ENCODE measurements around the gene SEMA4D.
A peak's percentile ranks its signal among the peaks of the same experiment; 100 is the strongest.

Gene SEMA4D

DNA sequence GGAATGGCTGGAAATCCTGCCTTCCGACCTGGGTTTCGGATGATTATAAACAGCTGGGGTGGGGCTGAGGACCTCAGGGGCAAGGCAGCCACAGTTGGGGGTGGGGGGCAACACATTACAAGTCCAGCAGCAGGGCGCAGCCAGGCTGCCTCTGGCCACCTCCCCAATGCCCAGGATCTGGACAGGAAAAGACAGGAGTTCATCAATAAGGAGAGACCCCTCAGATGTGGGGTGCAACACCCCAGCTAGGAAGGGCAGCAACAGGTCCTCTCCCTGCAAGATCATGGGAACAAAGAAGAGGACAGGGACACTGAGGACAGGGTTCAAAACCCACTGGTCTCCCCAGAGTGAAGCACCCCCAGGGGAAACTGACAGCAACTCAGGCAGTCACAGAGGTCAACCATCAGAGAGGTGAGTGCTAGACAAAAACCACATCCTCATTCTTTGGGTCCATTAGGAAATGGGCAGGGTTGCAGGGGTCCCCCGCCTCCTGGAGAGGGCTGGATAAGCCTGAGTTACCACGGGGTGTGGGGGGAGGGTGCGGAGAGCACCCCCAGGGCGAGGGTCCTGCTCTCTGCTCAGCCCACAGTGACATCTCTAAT is 33.5 kb downstream of the SEMA4D start:
- H3K36me3 ChIP-seq (ENCODE audit: insufficient read depth): no peaks in the 10 kb centered on the region
- H3K4me3 ChIP-seq (IDR thresholded peaks at IDR 0.05; ENCODE audit: insufficient read depth, low read depth, low read length): no peak overlapping the region
- H3K27ac ChIP-seq: no peak overlapping the region
- TF ChIP-seq, protein P1, sequence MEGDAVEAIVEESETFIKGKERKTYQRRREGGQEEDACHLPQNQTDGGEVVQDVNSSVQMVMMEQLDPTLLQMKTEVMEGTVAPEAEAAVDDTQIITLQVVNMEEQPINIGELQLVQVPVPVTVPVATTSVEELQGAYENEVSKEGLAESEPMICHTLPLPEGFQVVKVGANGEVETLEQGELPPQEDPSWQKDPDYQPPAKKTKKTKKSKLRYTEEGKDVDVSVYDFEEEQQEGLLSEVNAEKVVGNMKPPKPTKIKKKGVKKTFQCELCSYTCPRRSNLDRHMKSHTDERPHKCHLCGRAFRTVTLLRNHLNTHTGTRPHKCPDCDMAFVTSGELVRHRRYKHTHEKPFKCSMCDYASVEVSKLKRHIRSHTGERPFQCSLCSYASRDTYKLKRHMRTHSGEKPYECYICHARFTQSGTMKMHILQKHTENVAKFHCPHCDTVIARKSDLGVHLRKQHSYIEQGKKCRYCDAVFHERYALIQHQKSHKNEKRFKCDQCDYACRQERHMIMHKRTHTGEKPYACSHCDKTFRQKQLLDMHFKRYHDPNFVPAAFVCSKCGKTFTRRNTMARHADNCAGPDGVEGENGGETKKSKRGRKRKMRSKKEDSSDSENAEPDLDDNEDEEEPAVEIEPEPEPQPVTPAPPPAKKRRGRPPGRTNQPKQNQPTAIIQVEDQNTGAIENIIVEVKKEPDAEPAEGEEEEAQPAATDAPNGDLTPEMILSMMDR (conservative IDR thresholded peaks at IDR 0.05; ENCODE audit: low read depth, low read length): no peak
- H3K4me2 ChIP-seq: peak overlapping the region; percentile 51
- peaks cover 45% of the 10 kb centered on the region for H4K20me1 ChIP-seq (ENCODE audit: insufficient read depth)
- H3K9ac ChIP-seq: no peak overlapping the region
- no peaks in the 10 kb centered on the region for H3K27me3 ChIP-seq (ENCODE audit: insufficient read depth, low read depth)
- H2AFZ ChIP-seq (ENCODE audit: low read depth): no peak overlapping the region
- peaks cover 57% of the 10 kb centered on the region for H3K4me1 ChIP-seq (ENCODE audit: low read depth, poor library complexity, severe bottlenecking)
- peaks cover 96% of the 10 kb centered on the region; the same call in 1 of the 2 replicates for H3K79me2 ChIP-seq (ENCODE audit: insufficient read depth, low read depth)

DNA sequence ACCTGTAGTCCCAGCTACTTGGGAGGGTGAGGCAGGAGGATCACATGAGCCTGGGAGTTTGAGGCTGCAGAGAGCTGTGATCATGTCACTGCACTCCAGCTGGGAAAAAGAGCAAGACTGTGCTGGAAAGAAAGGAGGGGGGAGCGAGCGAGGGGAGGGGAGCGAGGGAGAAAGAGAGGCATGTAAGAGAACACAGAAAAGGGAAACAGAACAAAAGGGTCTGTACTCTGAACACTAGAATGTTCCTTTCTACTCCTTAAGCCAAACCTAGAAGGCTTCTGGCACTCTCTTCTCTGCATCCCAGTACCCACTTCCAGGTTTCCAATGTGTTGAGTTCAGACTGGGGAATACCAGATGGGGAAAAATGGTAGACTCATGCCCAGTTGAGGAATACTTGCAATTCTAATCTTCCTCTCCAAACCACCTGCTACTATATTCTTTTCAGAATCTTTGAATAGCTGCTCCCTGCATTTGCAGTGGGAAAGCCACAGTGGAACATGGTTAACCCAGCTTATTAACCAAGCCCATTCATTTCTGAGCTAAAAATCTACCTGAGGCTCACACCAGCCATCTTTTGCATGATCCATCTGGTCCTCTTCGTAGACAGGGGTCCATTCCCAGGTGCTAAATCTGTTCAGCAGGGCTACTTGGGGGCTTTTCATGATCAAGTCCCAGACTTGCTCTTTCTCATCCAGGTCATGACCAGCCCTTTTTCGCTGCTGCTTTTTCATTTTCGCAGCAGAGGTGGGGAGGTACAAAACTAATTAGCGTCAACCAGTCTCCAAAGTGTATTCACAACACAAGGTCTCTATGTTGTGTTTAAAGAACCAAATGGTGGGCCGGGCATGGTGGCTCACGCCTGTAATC is 34.9 kb downstream of the SEMA4D start:
- TF ChIP-seq, protein P1 (conservative IDR thresholded peaks at IDR 0.05; ENCODE audit: low read depth, low read length): no peak

DNA sequence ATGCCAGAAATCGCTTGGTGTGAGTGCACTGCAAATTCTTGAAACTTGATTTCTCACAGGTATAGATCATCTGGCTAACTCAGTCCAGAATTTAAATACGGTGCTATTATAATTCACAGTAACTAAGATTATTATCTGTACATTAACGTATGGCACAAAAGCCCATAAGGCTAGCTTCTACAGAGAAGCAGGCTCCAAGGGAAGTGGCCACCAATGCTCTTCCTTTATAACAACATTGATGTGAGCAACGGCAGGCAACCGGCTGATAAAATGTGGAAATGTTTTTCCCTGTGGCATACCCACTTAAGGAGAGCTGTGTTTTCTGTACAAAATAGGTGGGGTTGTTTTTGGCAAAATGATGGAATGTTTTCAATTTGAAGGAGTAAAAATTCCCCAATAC is 35.7 kb downstream of the SEMA4D start:
- Histone ChIP-seq H3K4me1 (ENCODE audit: low read depth, poor library complexity, severe bottlenecking) (peaks cover 47% of the 10 kb centered on the region), H3K79me2 (ENCODE audit: insufficient read depth, low read depth) (peaks cover 96% of the 10 kb centered on the region), H3K27ac (no peak overlapping the region), H2AFZ (ENCODE audit: low read depth) (no peak overlapping the region), H3K4me3 (IDR thresholded peaks at IDR 0.05; ENCODE audit: insufficient read depth, low read depth, low read length) (no peak overlapping the region), H3K27me3 (ENCODE audit: insufficient read depth, low read depth) (no peaks in the 10 kb centered on the region), H3K36me3 (ENCODE audit: insufficient read depth) (no peaks in the 10 kb centered on the region), H4K20me1 (ENCODE audit: insufficient read depth) (peaks cover 36% of the 10 kb centered on the region), H3K9ac (no peak overlapping the region), H3K4me2 (no peak overlapping the region)
- TF ChIP-seq, protein P1 (conservative IDR thresholded peaks at IDR 0.05; ENCODE audit: low read depth, low read length): no peak

More for the DNA sequence above, 34.9 kb downstream of the SEMA4D start:
- Histone ChIP-seq H3K36me3 (ENCODE audit: insufficient read depth) (no peaks in the 10 kb centered on the region), H4K20me1 (ENCODE audit: insufficient read depth) (peaks cover 36% of the 10 kb centered on the region), H3K4me3 (IDR thresholded peaks at IDR 0.05; ENCODE audit: insufficient read depth, low read depth, low read length) (no peak overlapping the region), H3K9ac (no peak overlapping the region), H3K79me2 (ENCODE audit: insufficient read depth, low read depth) (peaks cover 96% of the 10 kb centered on the region; the same call in 1 of the 2 replicates), H3K4me1 (ENCODE audit: low read depth, poor library complexity, severe bottlenecking) (peaks cover 49% of the 10 kb centered on the region), H3K27ac (no peak overlapping the region), H3K27me3 (ENCODE audit: insufficient read depth, low read depth) (no peaks in the 10 kb centered on the region), H2AFZ (ENCODE audit: low read depth) (no peak overlapping the region), H3K4me2 (no peak overlapping the region)

DNA sequence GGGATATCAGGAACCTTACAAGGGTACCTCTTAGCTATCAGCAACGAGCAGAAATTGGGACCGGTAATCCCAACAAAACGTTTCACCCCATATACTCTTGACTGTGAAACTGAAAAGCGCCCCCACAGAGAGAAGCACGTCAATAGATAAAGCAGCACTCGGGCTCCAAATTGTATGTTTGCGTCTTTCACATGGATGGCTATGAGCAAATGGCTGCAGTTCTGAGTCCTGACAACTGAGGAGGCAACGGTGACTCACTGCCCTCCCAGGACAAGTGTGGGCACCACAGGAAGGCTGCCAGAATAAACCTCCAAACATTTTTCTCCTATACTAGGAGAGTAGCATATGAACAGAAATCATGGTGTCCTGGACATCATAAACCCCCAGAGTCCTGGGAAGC is 36.6 kb downstream of the SEMA4D start:
- Histone ChIP-seq H3K36me3 (ENCODE audit: insufficient read depth) (no peaks in the 10 kb centered on the region), H3K79me2 (ENCODE audit: insufficient read depth, low read depth) (peaks cover 96% of the 10 kb centered on the region), H3K4me3 (IDR thresholded peaks at IDR 0.05; ENCODE audit: insufficient read depth, low read depth, low read length) (no peak overlapping the region), H3K27me3 (ENCODE audit: insufficient read depth, low read depth) (no peaks in the 10 kb centered on the region), H3K4me2 (no peak overlapping the region), H4K20me1 (ENCODE audit: insufficient read depth) (peaks cover 45% of the 10 kb centered on the region), H3K27ac (no peak overlapping the region), H2AFZ (ENCODE audit: low read depth) (no peak overlapping the region), H3K9ac (no peak overlapping the region), H3K4me1 (ENCODE audit: low read depth, poor library complexity, severe bottlenecking) (peaks cover 41% of the 10 kb centered on the region)
- TF ChIP-seq, protein P1 (conservative IDR thresholded peaks at IDR 0.05; ENCODE audit: low read depth, low read length): no peak

All from KMS-11 (cell line).